Skeletal muscle tissue (tissue), 4 donors: ENCODE results near the gene KRTAP10-3. TPM values are rescaled to one million over a fixed set of nuclear protein-coding genes. Genes with fewer than 3 reads are reported as not detected.

Experiments used
- H3K27ac ChIP-seq: one replicate; pipeline ENCODE4 v1.7.0; 2013; ENCODE audit warnings: mild to moderate bottlenecking, low read depth, low read length, inconsistent platforms
- H3K27me3 ChIP-seq, 3 donors: one replicate each; pipeline ENCODE4 v1.7.0; 2013; ENCODE audit warnings: low read length in 3 of 3; ENCODE audit not compliant: control insufficient read depth in 3 of 3, insufficient read depth in 3 of 3
- H3K36me3 ChIP-seq, 3 donors: one replicate each; pipeline ENCODE4 v1.7.0; 2013; ENCODE audit warnings: low read length in 3 of 3; ENCODE audit not compliant: control insufficient read depth in 3 of 3, insufficient read depth in 3 of 3
- H3K4me1 ChIP-seq, 3 donors: one replicate each; pipeline ENCODE4 v1.7.0; 2013; ENCODE audit warnings: low read length in 3 of 3, mild to moderate bottlenecking in 3 of 3; ENCODE audit not compliant: control insufficient read depth in 3 of 3, insufficient read depth in 3 of 3
- H3K4me3 ChIP-seq, 3 donors: one replicate each; pipeline ENCODE4 v1.7.0; 2013; ENCODE audit warnings: low read length in 3 of 3
- H3K9ac ChIP-seq, 3 donors: one replicate each; pipeline ENCODE4 v1.7.0; 2013; ENCODE audit warnings: low read length in 3 of 3, mild to moderate bottlenecking in 3 of 3, moderate library complexity in 2 of 3, low read depth in 1 of 3
- H3K9me3 ChIP-seq, 3 donors: one replicate each; pipeline ENCODE4 v1.7.0; 2013; ENCODE audit warnings: low read length in 3 of 3; ENCODE audit not compliant: control insufficient read depth in 3 of 3
- total RNA-seq: library from RNA; depleted of rRNA; stranded (reverse); fragments of >200 nt; gene quantifications from one replicate; pipeline ENCODE4 v1.2.3, GENCODE V29; 2014
- donor health status: Osteomylitis.

The KRTAP10-3 gene
- total RNA-seq, 1 donor from 2014 or later: not detected

GRCh38 chr21:44523567-44524413 lies 34.8 kb downstream of the KRTAP10-3 start:
- no peaks in the 10 kb centered on the region for H3K9me3 ChIP-seq
- H3K36me3 ChIP-seq: no peaks in the 10 kb centered on the region
- H3K4me3 ChIP-seq: no peak overlapping the region
- H3K9ac ChIP-seq: no peak overlapping the region
- H3K4me1 ChIP-seq: no peaks in the 10 kb centered on the region
- no peak overlapping the region for H3K27ac ChIP-seq
- H3K27me3 ChIP-seq: peaks cover 12 to 42% (median 40%) of the 10 kb centered on the region in 3 donors

DNA sequence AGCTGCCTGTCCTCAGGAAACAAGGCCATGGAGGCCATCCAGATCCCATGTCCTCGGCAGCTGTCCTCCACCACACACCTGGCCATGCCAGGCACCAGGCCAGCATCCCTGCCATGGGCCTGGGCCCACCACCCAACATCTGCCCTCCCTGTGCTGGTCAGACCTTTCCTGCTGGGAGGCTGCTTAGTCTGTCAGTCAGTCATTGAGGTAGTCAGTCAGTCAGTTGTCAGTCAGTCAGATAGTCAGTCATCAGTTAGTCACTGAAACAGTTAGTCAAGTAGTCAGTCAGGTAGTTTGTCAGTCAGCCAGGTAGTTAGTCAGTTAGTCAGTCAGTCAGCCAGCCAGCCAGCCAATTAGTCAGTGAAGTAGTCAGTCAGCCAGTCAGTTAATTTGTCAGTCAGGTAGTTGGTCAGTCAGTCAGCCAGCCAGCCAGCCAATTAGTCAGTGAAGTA lies 35.8 kb downstream of the KRTAP10-3 start:
- H3K4me1 ChIP-seq: no peaks in the 10 kb centered on the region
- H3K9me3 ChIP-seq: no peaks in the 10 kb centered on the region
- H3K27me3 ChIP-seq: peaks cover 10 to 38% (median 32%) of the 10 kb centered on the region in 3 donors
- no peak overlapping the region for H3K9ac ChIP-seq
- no peak overlapping the region for H3K4me3 ChIP-seq
- H3K36me3 ChIP-seq: no peaks in the 10 kb centered on the region
- H3K27ac ChIP-seq: no peak overlapping the region

- H3K27me3 ChIP-seq: peaks cover 10 to 41% (median 31%) of the 10 kb centered on the region in 3 donors
- H3K36me3 ChIP-seq: no peaks in the 10 kb centered on the region
- H3K9ac ChIP-seq: no peak overlapping the region
- no peak overlapping the region for H3K27ac ChIP-seq
- no peaks in the 10 kb centered on the region for H3K4me1 ChIP-seq
- H3K4me3 ChIP-seq: no peak overlapping the region
- peaks cover 0 to 3% (median 1%) of the 10 kb centered on the region in 3 donors for H3K9me3 ChIP-seq
Observed at GRCh38 chr21:44521928-44522752, 36.5 kb downstream of the KRTAP10-3 start.

DNA sequence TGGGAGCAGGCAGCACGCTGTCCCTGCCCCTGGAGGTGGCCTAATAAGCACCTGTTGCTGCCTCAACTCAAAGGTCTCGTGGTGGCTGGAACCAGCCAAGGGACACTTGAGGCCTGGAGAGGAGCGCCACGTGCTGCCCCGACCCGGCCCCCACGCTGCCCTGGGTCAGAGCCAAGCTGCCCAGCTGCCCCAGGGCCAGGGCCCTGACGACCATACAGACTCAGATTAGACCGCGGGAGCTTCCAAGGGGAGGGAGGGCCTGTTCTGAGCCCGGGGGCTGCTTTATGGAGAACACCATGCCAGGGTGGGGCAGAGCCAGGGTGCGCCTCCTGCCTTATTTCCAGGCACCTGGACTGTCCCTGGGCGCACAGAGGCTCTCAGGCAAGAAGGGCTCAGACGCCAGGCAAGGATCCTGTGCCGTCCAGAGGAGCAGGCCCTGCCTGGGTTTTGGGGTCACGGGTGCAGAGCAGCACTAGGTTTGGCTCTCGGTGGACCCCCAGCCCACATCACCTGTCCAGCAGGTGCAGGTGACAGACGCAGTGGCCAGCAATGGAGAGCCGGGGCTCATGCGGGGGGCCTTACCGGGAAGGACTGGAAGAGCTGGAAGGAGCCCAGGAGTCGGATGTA lies 37.2 kb downstream of the KRTAP10-3 start:
- no peak overlapping the region for H3K27ac ChIP-seq
- H3K4me3 ChIP-seq: no peak overlapping the region
- peaks cover 10 to 42% (median 28%) of the 10 kb centered on the region in 3 donors for H3K27me3 ChIP-seq
- no peaks in the 10 kb centered on the region for H3K4me1 ChIP-seq
- no peaks in the 10 kb centered on the region for H3K36me3 ChIP-seq
- peaks cover 0 to 3% (median 3%) of the 10 kb centered on the region in 3 donors for H3K9me3 ChIP-seq
- H3K9ac ChIP-seq: no peak overlapping the region

DNA sequence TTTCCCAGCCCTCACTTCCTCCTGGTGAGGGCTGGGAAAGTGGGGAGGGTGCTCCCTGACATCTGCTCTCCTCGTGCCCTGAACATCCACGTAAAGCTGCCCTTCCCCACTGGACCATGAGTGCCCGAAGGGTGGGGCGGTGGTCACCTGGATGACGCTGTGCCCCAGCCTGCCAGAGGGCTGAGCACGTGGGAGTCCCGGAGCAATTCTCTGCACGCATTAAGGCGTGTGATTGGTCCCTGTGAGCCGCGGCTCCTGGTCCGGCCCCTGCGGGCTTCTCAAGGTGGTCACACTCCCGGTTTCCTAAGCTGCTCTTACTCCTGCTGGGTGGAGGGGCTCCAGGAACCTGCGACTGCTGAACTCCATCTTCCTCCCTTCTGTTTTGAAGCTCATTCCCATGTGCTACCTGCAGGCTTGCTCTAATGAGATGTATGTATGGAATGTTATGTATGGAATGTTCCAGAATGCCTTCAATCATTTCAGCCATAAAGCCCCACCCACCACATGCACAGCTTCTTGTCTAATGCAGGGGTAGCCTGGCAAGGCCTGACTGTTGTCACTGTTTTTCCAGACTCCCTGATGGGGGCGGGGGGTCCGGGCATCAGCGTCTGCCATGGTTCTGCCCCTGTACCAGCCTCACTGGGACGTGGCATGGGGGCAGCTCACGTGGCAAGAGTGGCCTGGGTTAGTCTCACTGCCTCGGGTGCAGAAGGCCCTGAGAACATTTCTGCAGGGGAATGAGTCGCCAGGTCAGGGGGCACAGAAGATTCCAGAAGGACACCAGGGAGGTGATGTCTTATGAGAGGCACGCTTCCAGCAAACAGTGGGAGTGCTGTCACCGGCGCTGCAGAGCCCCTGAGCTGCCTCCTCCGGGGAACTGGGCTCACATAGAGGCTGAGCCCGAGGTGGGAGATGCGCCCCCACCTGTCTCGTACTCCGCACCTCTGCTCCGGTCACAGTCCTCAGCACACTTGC lies 38.0 kb downstream of the KRTAP10-3 start:
- Histone ChIP-seq H3K9ac (no peak overlapping the region), H3K27ac (no peak overlapping the region), H3K9me3 (peaks cover 0 to 3% (median 3%) of the 10 kb centered on the region in 3 donors), H3K4me3 (no peak overlapping the region), H3K36me3 (no peaks in the 10 kb centered on the region), H3K27me3 (peaks cover 10 to 42% (median 29%) of the 10 kb centered on the region in 3 donors), H3K4me1 (no peaks in the 10 kb centered on the region)

DNA sequence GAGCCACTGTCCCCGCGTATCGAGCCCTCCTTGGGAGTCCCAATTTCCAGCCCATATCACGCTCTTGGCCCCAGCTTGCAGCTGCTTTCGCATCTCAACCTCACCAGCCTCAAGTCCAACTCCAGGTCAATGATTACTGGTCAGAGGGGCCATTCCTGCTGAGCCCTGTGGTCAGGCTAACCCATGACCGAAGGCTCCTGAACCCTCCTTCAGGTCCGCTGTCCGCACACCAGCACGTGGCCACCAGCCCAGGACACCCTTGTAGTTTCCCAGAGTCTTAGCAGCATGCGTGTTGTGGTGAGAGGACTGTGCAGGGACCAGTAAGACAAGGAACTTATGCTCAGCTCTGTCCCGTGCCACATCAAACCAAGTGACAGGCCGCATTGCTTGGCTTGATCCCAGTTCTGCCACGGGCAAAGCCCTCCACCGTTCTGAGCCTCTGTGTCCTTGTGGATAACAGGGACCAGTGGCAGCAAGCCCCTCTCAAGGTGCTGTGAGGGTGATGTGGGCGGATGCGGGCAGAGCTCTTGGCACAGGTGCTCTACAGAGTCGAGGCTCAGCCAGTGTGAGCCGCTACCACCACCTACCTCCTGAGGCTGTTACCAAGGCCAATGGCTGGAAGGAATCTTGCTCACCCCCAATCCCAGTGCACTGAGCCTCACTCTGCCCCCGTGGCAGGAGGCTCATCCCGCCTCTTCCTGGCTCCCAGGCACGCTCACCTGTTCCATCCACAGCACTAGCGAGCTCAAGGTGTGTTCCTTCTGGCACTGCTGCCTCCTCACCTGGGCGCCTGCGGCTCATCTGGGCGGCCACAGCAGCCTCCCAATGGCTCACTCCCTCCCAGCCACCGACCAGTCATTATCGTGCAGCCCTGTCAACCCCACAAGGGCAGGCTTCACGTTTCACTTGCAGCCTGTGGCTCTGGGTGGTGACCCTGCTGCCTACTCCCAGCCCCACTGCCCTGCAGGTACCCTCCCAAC lies 39.0 kb downstream of the KRTAP10-3 start:
- Histone ChIP-seq H3K9ac (no peak overlapping the region), H3K27me3 (peaks cover 10 to 42% (median 31%) of the 10 kb centered on the region in 3 donors), H3K36me3 (no peaks in the 10 kb centered on the region), H3K9me3 (peaks cover 0 to 3% (median 3%) of the 10 kb centered on the region in 3 donors), H3K4me3 (no peak overlapping the region), H3K4me1 (no peaks in the 10 kb centered on the region), H3K27ac (no peak overlapping the region)

GRCh38 chr21:44518686-44519085 lies 39.9 kb downstream of the KRTAP10-3 start:
- no peaks in the 10 kb centered on the region for H3K4me1 ChIP-seq
- no peak overlapping the region for H3K4me3 ChIP-seq
- H3K27ac ChIP-seq: no peak overlapping the region

GRCh38 chr21:44517175-44517899 lies 41.3 kb downstream of the KRTAP10-3 start:
- H3K4me3 ChIP-seq: no peak overlapping the region
- peaks cover 10 to 49% (median 42%) of the 10 kb centered on the region in 3 donors for H3K27me3 ChIP-seq
- no peaks in the 10 kb centered on the region for H3K4me1 ChIP-seq
- H3K9me3 ChIP-seq: peaks cover 0 to 3% (median 3%) of the 10 kb centered on the region in 3 donors
- H3K9ac ChIP-seq: no peak overlapping the region
- no peak overlapping the region for H3K27ac ChIP-seq
- no peaks in the 10 kb centered on the region for H3K36me3 ChIP-seq

More at GRCh38 chr21:44518686-44519085, 39.9 kb downstream of the KRTAP10-3 start:
- Histone ChIP-seq H3K9me3 (peaks cover 0 to 3% (median 3%) of the 10 kb centered on the region in 3 donors), H3K27me3 (peaks cover 10 to 45% (median 33%) of the 10 kb centered on the region in 3 donors), H3K9ac (no peak overlapping the region), H3K36me3 (no peaks in the 10 kb centered on the region)
